KBM-7 (cell line): ENCODE data around the gene IPO5.
"Not testable (repeated sequence)": the region's sequence is repeated elsewhere in the genome, so short reads cannot be mapped to it uniquely, and the experiment has no call there.

Experiments
- DNase-seq: peaks from one replicate; pipeline ENCODE4 v3.0.0-alpha.2; 2015
- in situ Hi-C: fragments of 300-500 bp; cut with MboI; formaldehyde crosslinking; loops from 2 replicates; pipeline ENCODE4 v1.14.3; 2020; ENCODE audit warnings: low sequenced_read_pairs, low pct_unique_long_range_greater_than_20kb, mixed read lengths

The IPO5 gene

GRCh38 chr13:97986835-97987234 lies 33.4 kb downstream of the IPO5 start:
- in situ Hi-C loops = no loop called here
- peak; percentile 43 for DNase-seq

GRCh38 chr13:97999653-98000052 lies 46.2 kb downstream of the IPO5 start:
- DNase-seq = no peak
- in situ Hi-C loops = no loop called here

DNA sequence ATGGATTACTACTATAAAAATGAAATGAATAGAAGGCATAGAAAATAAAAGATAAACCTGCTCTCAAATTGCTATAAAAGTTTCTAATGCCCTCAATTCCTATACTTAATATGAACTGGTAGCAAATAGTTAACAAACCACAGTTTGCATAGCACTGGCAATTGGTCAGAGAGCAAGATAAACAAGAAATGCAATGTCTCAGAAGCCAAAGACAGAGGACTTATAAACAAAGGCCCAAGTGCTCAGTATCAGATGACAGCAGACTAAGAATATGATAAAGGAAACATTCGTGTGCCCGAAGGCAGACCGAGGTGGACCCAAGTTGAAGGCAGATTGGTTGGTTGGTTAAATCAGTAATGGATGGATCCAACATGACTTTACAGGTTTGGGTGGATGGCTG lies 50.6 kb downstream of the IPO5 start:
- in situ Hi-C loops = no loop called here
- no peak for DNase-seq

GRCh38 chr13:98004997-98005396 lies 51.5 kb downstream of the IPO5 start:
- in situ Hi-C loops, DNase-seq: not testable (repeated sequence)

DNA sequence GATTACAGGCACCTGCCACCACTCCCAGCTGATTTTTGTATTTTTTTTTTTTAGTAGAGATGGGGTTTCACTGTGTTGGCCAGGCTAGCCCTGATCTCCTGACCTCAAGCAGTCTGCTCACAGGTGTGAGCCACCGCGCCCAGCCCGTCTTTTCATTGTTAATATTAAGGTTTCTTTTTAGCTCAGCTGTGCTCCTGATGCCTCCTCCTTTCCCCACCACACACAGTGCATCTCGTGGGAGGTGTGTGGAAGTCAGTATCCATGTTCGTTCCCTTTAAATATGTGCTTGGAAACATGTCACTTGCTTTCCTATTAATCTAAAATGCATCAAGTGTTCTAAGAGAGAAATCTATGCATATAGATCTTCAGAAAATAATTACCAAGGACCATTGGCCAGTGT lies 53.5 kb downstream of the IPO5 start:
- in situ Hi-C loops = no loop called here

DNA sequence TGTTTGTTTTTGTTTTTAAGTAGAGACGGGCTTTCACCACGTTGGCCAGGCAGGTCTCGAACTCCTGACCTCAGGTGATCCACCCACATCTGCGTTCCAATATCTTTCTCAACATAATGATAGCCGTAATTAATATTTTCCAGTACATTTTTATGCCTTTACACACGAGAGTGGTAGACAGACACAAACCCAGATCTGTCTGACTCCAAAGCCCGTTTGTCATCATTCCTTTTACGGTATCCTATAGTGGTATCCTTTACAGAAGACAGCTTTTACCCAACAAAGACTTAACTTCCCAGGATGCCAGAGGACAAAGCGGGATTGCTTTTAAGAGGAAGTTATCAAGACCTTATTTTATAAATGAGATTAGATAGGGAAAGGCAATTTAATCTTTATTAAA lies 59.8 kb downstream of the IPO5 start:
- in situ Hi-C loops = no loop called here
- DNase-seq = no peak

More for the DNA sequence above, 53.5 kb downstream of the IPO5 start:
- no peak for DNase-seq

DNA sequence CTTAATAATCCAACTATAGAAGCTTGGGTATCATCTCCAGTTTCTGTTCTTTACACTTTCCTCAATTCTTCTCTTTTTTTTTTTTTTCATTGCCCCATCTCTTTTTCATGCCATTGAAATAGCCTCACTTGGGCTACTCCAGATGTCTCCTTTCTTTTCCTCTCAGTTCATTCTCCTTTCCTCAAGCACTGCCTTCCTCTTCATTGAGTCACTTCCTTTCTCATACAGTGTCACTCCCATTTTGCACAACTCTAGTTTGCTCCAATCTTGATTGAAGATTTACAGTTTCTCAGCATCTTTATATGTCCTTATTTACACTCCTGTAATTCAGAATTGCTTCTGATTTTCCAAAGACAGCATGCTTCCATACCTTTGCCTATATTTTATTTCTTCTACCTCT lies 61.3 kb downstream of the IPO5 start:
- in situ Hi-C loops = no loop called here
- no peak for DNase-seq

DNA sequence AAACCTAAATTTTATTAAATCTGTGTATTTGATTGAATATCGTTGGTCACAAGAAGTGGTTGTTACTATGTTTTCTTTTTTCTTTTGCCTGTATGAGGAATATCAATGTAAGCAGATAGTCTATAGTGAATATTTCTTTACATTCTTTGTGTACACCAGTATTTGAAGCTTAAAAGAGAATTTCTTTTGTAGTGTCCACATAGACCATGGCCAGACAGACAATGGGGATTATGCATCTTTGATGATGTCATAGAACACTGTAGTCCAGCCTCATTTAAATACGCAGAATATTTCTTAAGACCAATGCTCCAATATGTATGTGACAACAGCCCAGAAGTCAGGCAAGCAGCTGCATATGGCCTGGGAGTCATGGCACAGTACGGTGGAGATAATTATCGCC lies 64.8 kb downstream of the IPO5 start:
- in situ Hi-C loops = no loop called here
- no peak for DNase-seq

DNA sequence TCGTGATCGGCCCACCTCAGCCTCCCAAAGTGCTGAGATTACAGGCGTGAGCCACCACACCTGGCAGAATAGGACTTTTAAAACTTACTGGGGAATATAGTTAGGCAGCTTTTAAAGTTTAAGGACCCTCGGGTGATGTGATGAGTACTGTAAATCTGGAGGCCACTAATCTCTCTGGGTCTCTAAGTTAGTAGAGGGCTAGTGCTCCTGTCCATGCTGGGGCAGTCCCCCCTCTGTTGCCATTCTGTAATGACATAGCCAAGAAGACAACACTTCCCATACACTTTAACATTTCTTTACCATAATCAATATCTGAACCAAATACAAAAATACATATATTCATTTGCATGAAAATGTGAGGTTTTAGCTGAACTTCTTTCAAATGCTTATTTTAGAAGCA lies 65.7 kb downstream of the IPO5 start:
- no peak for DNase-seq
- in situ Hi-C loops = no loop called here

- in situ Hi-C loops = no loop called here
- DNase-seq = no peak
Measured at GRCh38 chr13:98020271-98020670, 66.8 kb downstream of the IPO5 start.

DNA sequence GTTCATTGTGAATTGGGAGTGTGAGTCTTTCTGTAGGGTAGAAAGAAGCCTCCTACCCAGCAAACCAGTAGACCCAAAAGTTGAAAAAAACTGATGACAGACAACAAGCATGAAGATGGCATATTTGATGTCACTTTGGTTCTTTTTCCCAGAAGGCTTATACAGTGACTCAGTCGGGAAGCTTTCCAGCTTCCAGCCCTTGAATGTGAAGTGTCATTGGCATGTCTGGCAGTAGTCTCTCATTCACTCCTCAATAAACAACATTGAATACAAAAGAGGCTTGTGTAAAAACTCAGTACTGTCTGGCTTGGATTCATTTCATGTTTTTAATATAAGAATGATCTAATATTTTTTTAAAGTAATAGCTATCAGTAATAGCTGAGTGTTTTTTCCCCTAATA lies 68.7 kb downstream of the IPO5 start:
- in situ Hi-C loops = no loop called here
- DNase-seq = no peak

DNA sequence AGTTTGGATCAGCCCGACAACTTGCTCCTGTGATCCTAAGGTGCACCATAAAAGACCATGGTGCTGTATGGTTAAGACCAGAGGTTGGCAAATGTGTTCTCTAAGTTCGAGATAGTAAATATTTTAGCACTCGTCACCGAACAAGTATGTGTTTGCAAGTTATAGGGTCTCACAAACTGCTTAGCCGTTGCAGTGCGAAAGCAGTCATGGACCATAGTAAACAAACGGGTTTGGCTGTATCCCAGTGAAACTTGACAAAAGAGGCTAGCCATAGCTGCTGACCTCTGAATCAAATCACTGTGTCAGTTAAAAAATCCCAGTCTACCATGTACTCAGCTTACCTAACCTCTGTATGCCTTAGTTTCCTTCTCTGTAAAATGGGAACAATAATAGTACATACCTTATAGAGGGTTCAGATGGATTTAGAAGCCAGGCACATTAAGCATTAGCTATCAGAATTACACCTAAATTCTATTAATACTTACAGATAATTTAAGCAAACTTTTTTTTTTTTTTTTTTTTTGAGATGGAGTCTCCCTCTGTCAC lies 72.1 kb downstream of the IPO5 start:
- no peak for DNase-seq
- in situ Hi-C loops = no loop called here

DNA sequence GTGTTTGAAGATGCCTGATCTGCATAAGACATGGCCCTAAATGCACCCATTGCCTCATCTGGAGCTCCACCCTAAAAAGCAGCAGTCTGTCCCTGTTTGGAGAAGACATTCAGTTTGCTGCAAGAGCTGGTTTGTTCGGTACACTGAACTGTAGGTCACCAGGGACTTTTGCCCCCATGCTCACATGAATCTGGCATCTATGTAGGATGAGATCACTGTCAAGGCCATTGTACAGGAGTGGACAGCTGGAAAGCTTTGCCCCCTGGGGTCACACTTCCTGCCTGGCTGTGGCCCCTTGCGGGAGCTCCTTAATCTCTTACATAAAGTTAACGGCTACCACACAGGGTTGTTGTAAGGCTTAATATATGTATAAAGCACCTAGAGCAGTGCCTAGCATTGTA lies 73.0 kb downstream of the IPO5 start:
- no peak for DNase-seq
- in situ Hi-C loops = no loop called here

DNA sequence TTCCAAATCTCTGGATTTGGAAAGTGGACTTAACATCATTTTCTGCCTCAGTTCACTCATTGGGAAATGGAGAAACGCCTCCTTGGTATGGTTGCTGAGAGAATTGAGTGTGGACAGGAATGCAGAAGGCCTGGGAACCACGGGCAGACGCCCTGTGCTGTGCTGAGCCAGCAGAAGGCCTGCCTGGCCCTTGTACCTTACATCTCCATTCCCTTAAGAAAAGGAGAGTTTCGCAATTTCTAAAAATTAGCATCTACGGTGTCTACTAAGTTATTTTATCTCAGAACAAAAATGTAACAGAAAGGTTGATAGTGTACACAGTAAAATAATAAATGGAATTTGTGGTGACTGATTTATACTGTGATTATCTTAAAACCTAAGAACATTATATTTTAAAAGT lies 78.7 kb downstream of the IPO5 start:
- no peak for DNase-seq
- in situ Hi-C loops = no loop called here

DNA sequence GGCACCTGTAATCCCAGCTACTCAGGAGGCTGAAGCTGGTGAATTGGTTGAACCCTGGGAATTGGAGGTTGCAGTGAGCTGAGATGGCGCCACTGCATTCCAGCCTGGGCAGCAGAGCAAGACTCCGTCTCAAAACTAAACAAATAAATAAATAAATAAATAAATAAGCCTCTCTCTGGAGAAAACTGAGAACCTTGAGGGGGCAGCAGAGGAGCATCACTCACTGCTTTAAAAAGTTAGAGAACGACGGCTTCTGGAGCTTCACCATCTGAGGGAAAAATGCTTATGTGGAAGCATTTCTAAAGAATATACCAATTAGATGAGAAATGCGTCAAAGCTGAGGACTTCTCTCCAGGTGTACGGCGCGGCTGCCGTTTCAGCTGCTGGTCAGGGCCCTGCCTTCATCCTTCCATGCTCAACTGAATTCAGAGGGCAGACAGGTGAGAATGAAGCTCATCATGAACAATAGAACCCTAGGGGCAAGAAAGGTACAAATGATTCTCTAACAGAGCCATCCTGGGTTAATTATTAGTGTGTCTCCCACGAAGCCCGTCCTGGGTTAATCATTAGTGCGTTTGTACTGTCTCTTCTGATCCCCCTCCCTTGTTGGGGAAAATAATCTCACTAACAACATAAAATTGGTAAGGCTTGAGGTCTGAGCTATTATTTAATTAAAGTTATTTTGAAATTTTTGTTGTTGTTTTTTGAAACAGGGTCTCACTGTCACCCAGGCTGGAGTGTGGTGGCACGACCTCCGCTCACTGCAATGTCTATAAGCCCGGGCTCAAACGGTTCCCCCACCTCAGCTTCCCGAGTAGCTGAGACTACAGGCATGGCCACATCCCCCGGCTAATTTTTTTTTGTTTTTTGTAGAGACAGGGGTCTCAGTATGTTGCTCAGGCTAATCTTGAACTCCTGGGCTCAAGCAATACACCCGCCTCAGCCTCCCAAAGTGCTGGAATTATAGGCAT lies 80.1 kb downstream of the IPO5 start:
- in situ Hi-C loops = no loop called here
- DNase-seq = peak; percentile 18

- in situ Hi-C loops = no loop called here
- DNase-seq = no peak
Measured at GRCh38 chr13:98035373-98035772, 81.9 kb downstream of the IPO5 start.

DNA sequence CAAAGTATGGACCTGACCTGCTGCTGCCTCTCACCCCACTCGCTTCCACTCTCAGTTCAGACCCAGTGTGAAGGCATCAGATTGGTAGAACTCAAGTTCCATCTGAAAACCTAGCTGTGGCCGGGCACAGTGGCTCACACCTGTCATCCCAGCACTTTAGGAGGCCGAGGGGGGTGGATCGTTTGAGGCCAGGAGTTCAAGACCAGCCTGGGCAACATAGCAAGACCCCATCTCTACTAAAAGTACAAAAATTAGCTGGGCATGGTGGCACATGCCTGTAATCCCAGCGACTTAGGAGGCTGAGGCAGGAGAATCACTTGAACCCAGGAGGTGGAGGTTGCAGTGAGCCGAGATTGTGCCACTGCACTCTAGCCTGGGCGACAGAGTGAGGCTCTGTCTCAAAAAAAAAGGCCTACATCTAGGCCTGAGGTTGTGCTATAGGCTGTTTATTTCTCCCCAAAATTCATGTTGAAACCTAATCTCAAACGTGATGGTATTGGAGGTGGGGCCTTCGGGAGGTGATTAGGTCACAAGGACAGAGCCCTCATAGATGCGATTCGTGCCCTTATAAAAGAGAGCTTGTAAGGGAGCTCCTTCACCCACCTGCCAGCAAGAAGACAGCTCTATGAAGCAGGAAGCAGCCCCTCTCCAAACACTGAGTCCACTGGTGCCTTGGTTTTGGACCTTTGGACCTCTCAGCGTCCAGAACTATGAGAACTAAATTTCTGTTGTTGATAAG lies 83.3 kb downstream of the IPO5 start:
- DNase-seq, in situ Hi-C loops: not testable (repeated sequence)

- DNase-seq = no peak
- in situ Hi-C loops = no loop called here
Measured at GRCh38 chr13:98039261-98039660, 85.8 kb downstream of the IPO5 start.

DNA sequence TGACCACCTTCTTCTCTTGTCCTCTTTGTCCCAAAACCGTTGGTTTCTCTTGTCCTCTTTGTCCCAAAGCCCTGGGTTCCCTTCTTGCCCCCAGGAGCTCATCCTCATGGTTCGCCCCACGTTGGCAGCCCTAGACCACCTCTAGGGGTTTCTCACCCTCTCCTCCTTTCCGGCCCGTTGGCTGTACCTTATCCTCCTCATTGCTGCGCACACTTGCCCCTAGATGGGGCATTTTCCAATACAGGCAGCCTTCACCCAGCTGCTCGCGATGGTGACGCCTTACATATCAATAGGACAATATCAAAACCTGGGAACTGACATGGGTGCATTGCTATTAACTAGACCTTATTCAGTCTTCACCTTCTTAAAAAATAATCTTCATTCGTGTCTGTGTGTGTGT lies 86.5 kb downstream of the IPO5 start:
- no peak for DNase-seq
- in situ Hi-C loops = no loop called here
